ENCODE data around the gene GUCY2D. TPM values are rescaled to one million over a fixed set of nuclear protein-coding genes. Genes with fewer than 3 reads are reported as not detected.
A peak's percentile ranks its signal among the peaks of the same experiment; 100 is the strongest.
"Not testable (repeated sequence)": the region's sequence is repeated elsewhere in the genome, so short reads cannot be mapped to it uniquely, and the experiment has no call there.

GUCY2D gene
- total and polyA plus RNA-seq, 2 donors, result not detected

- no peak for DNase-seq (ENCODE audit: extremely low spot score)
- peaks cover 3% of the 10 kb centered on the region for H3K4me1 ChIP-seq (ENCODE audit: insufficient read depth)
- H3K4me3 ChIP-seq (ENCODE audit: low read depth, low read length), result no peak overlapping the region
- no peak overlapping the region for H3K27ac ChIP-seq (ENCODE audit: low read depth)
- no peaks in the 10 kb centered on the region for H3K36me3 ChIP-seq (ENCODE audit: insufficient read depth)
- WGBS, result 89% methylated on average over 6 of the region's 6 CpGs
Measured at GRCh38 chr17:8052256-8053252, 50.1 kb downstream of the GUCY2D start.

- no peak for DNase-seq (ENCODE audit: extremely low spot score)
- Histone ChIP-seq H3K36me3 (ENCODE audit: insufficient read depth) (no peaks in the 10 kb centered on the region), H3K4me3 (ENCODE audit: low read depth, low read length) (no peak overlapping the region), H3K27ac (ENCODE audit: low read depth) (no peak overlapping the region), H3K4me1 (ENCODE audit: insufficient read depth) (peaks cover 3% of the 10 kb centered on the region)
- 90% methylated on average over 7 of the region's 7 CpGs for WGBS
Measured at GRCh38 chr17:8053600-8053999, 51.2 kb downstream of the GUCY2D start.

GRCh38 chr17:8055851-8056231 lies 53.4 kb downstream of the GUCY2D start:
- DNase-seq (ENCODE audit: extremely low spot score), result no peak

GRCh38 chr17:8056232-8056975 lies 54.0 kb downstream of the GUCY2D start:
- no peak for DNase-seq (ENCODE audit: extremely low spot score)
- Histone ChIP-seq H3K4me3 (ENCODE audit: low read depth, low read length) (no peak overlapping the region), H3K4me1 (ENCODE audit: insufficient read depth) (peaks cover 3% of the 10 kb centered on the region), H3K36me3 (ENCODE audit: insufficient read depth) (no peaks in the 10 kb centered on the region), H3K27ac (ENCODE audit: low read depth) (peak overlapping the region; percentile 60)
- WGBS, result 28% methylated on average over 14 of the region's 14 CpGs

More at GRCh38 chr17:8055851-8056231, 53.4 kb downstream of the GUCY2D start:
- WGBS, result 87% methylated on average over 3 of the region's 3 CpGs
- peaks cover 3% of the 10 kb centered on the region for H3K4me1 ChIP-seq (ENCODE audit: insufficient read depth)
- peak overlapping the region; percentile 60 for H3K27ac ChIP-seq (ENCODE audit: low read depth)
- no peaks in the 10 kb centered on the region for H3K36me3 ChIP-seq (ENCODE audit: insufficient read depth)
- no peak overlapping the region for H3K4me3 ChIP-seq (ENCODE audit: low read depth, low read length)

GRCh38 chr17:8056976-8057625 lies 54.7 kb downstream of the GUCY2D start:
- no peaks in the 10 kb centered on the region for H3K36me3 ChIP-seq (ENCODE audit: insufficient read depth)
- H3K4me1 ChIP-seq (ENCODE audit: insufficient read depth), result peaks cover 3% of the 10 kb centered on the region
- WGBS, result 47% methylated on average over 17 of the region's 17 CpGs
- H3K27ac ChIP-seq (ENCODE audit: low read depth), result no peak overlapping the region
- no peak for DNase-seq (ENCODE audit: extremely low spot score)
- H3K4me3 ChIP-seq (ENCODE audit: low read depth, low read length), result no peak overlapping the region

- Histone ChIP-seq H3K36me3 (ENCODE audit: insufficient read depth) (no peaks in the 10 kb centered on the region), H3K4me1 (ENCODE audit: insufficient read depth) (peaks cover 3% of the 10 kb centered on the region), H3K27ac (ENCODE audit: low read depth) (no peak overlapping the region), H3K4me3 (ENCODE audit: low read depth, low read length) (no peak overlapping the region)
- 4% methylated on average over 14 of the region's 14 CpGs for WGBS
- DNase-seq (ENCODE audit: extremely low spot score), result peak; percentile 64
Measured at GRCh38 chr17:8057691-8058114, 55.3 kb downstream of the GUCY2D start.

- no peak for DNase-seq (ENCODE audit: extremely low spot score)
- H3K4me1 ChIP-seq (ENCODE audit: insufficient read depth), result peaks cover 3% of the 10 kb centered on the region
- no peak overlapping the region for H3K27ac ChIP-seq (ENCODE audit: low read depth)
- WGBS, result 18% methylated on average over 7 of the region's 7 CpGs
- no peaks in the 10 kb centered on the region for H3K36me3 ChIP-seq (ENCODE audit: insufficient read depth)
- no peak overlapping the region for H3K4me3 ChIP-seq (ENCODE audit: low read depth, low read length)
Measured at GRCh38 chr17:8059131-8059530, 56.7 kb downstream of the GUCY2D start.

GRCh38 chr17:8060274-8060673 lies 57.9 kb downstream of the GUCY2D start:
- H3K36me3 ChIP-seq (ENCODE audit: insufficient read depth), result no peaks in the 10 kb centered on the region
- peaks cover 3% of the 10 kb centered on the region for H3K4me1 ChIP-seq (ENCODE audit: insufficient read depth)
- H3K27ac ChIP-seq (ENCODE audit: low read depth), result no peak overlapping the region
- H3K4me3 ChIP-seq (ENCODE audit: low read depth, low read length), result no peak overlapping the region
- WGBS, result 7% methylated on average over 10 of the region's 10 CpGs
- peak; percentile 76 for DNase-seq (ENCODE audit: extremely low spot score)

GRCh38 chr17:8061851-8062250 lies 59.4 kb downstream of the GUCY2D start:
- not testable (repeated sequence) for H3K27ac ChIP-seq (ENCODE audit: low read depth); H3K4me3 ChIP-seq (ENCODE audit: low read depth, low read length); H3K36me3 ChIP-seq (ENCODE audit: insufficient read depth); H3K4me1 ChIP-seq (ENCODE audit: insufficient read depth); DNase-seq (ENCODE audit: extremely low spot score)
- 34% methylated on average over 8 of the region's 8 CpGs for WGBS

GRCh38 chr17:8062435-8062806 lies 60.0 kb downstream of the GUCY2D start:
- no peaks in the 10 kb centered on the region for H3K4me1 ChIP-seq (ENCODE audit: insufficient read depth)
- 8% methylated on average over 8 of the region's 8 CpGs for WGBS
- H3K36me3 ChIP-seq (ENCODE audit: insufficient read depth), result no peaks in the 10 kb centered on the region
- no peak overlapping the region for H3K27ac ChIP-seq (ENCODE audit: low read depth)
- H3K4me3 ChIP-seq (ENCODE audit: low read depth, low read length), result no peak overlapping the region
- peak; percentile 49 for DNase-seq (ENCODE audit: extremely low spot score)

- Histone ChIP-seq H3K4me1 (ENCODE audit: insufficient read depth) (no peaks in the 10 kb centered on the region), H3K4me3 (ENCODE audit: low read depth, low read length) (no peak overlapping the region), H3K27ac (ENCODE audit: low read depth) (no peak overlapping the region), H3K36me3 (ENCODE audit: insufficient read depth) (no peaks in the 10 kb centered on the region)
- WGBS, result 4% methylated on average over 15 of the region's 15 CpGs
- no peak for DNase-seq (ENCODE audit: extremely low spot score)
Measured at GRCh38 chr17:8062807-8063483, 60.5 kb downstream of the GUCY2D start.

- H3K4me3 ChIP-seq (ENCODE audit: low read depth, low read length), result no peak overlapping the region
- no peaks in the 10 kb centered on the region for H3K36me3 ChIP-seq (ENCODE audit: insufficient read depth)
- no peak for DNase-seq (ENCODE audit: extremely low spot score)
- H3K27ac ChIP-seq (ENCODE audit: low read depth), result no peak overlapping the region
- no peaks in the 10 kb centered on the region for H3K4me1 ChIP-seq (ENCODE audit: insufficient read depth)
- 5% methylated on average over 25 of the region's 28 CpGs for WGBS
Measured at GRCh38 chr17:8063761-8064534, 61.5 kb downstream of the GUCY2D start.
